Uterus (tissue), 2 donors: Measurements from ENCODE around the gene SYDE2.

Source experiments
- POLR2A ChIP-seq, 2 donors: fragments of 450-650 bp; IDR thresholded peaks; one replicate each; pipeline ENCODE4 v1.6.1; 2016; ENCODE audit warnings: antibody characterized with exemption in 2 of 2, mild to moderate bottlenecking in 1 of 2, moderate library complexity in 1 of 2
- TF ChIP-seq, protein P1 (sequence below), 4 experiments: fragments of 200-600 bp in 2 of 4; fragments of 450-650 bp in 2 of 4; sonication (generic) in 2 of 4; IDR thresholded peaks; one replicate each; pipeline ENCODE4 v1.5.1; 2016 to 2019; ENCODE audit warnings: antibody characterized with exemption in 4 of 4, mild to moderate bottlenecking in 2 of 4, moderate library complexity in 1 of 4

DNA sequence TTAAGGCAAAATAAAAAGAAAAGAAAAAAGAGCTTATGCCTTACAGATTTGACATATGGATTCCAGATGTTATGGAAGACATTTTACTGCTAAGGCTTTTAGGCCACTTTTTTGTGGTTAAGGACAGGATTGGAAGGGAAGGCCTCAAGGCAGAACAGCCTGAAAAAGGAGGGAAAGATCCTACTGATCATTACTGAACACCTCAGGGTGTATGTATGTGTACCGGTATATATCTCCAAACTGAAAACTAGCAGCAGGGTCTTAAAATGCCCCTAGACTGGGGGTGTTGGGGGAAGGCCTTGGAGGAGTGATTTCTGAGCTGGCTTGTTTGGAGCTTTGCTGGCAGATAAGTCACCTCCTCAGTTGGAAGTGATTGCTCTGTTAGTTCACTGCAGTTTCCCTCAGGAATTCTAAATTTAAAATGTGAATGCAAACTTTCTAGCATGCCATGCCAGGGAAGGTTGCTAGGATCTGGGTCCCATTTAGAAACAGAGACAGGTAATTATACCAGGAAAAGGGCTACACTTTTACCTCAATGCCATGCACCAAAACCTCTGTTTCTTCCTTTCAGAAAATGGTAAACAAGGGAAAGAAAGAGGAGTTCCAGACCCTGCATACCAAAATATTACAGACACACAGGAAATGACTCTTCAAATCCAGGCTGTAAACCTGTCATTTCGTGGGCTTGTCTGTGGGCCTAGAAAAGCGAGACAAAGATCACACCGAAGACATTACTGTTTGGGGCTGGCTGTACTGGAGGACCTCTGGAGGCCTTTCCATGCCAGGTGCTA is 43.6 kb upstream of the SYDE2 start:
- TF ChIP-seq POLR2A (IDR thresholded peaks at IDR 0.05), result no peak
- TF ChIP-seq, protein P1, sequence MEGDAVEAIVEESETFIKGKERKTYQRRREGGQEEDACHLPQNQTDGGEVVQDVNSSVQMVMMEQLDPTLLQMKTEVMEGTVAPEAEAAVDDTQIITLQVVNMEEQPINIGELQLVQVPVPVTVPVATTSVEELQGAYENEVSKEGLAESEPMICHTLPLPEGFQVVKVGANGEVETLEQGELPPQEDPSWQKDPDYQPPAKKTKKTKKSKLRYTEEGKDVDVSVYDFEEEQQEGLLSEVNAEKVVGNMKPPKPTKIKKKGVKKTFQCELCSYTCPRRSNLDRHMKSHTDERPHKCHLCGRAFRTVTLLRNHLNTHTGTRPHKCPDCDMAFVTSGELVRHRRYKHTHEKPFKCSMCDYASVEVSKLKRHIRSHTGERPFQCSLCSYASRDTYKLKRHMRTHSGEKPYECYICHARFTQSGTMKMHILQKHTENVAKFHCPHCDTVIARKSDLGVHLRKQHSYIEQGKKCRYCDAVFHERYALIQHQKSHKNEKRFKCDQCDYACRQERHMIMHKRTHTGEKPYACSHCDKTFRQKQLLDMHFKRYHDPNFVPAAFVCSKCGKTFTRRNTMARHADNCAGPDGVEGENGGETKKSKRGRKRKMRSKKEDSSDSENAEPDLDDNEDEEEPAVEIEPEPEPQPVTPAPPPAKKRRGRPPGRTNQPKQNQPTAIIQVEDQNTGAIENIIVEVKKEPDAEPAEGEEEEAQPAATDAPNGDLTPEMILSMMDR (IDR thresholded peaks at IDR 0.05), result no peak
